OCI-LY7 (cell line): ENCODE results near the gene PTPN9. TPM values are rescaled to one million over a fixed set of nuclear protein-coding genes. Genes with fewer than 3 reads are reported as not detected.

Source experiments
- BruUV-seq: library from RNA; stranded (reverse); fragments of 400-500 nt; replicated peaks from 2 replicates; lab custom pipeline; 2021; lab: Mats Ljungman, UMichigan
- CTCF ChIA-PET: fragments of 300-600 bp; sonication (Branson Sonifier 250); formaldehyde crosslinking; loops from one replicate; lab custom pipeline; 2022; ENCODE audit warnings: antibody characterized with exemption; ENCODE audit not compliant: unreplicated experiment; lab: Charles Lee
- POLR2A ChIA-PET: fragments of 300-600 bp; sonication (Branson Sonifier 250); formaldehyde crosslinking; loops from one replicate; lab custom pipeline; 2022; ENCODE audit warnings: antibody characterized with exemption; lab: Charles Lee
- DNase-seq: peaks from one replicate; pipeline ENCODE4 v3.0.0-alpha.2; 2015; ENCODE audit warnings: low spot score
- H2AFZ ChIP-seq: fragments of 200-600 bp; sonication (generic), shearing (Covaris generic); 2 replicates; pipeline ENCODE4 v1.6.1; 2014; ENCODE audit warnings: mild to moderate bottlenecking, antibody characterized with exemption, low read length, moderate library complexity
- H3K27ac ChIP-seq: fragments of 200-600 bp; sonication (generic); 2 replicates; pipeline ENCODE4 v1.5.1; 2014; ENCODE audit warnings: mixed run types, low read depth, mild to moderate bottlenecking, moderate library complexity, low read length, inconsistent platforms; ENCODE audit not compliant: poor library complexity, severe bottlenecking
- H3K36me3 ChIP-seq: fragments of 200-600 bp; sonication (generic); 2 replicates; pipeline ENCODE4 v1.6.1; 2014; ENCODE audit warnings: mild to moderate bottlenecking, antibody characterized with exemption, low read length, moderate library complexity, mixed read lengths; ENCODE audit not compliant: insufficient read depth
- H3K4me1 ChIP-seq: fragments of 200-600 bp; sonication (generic); 2 replicates; pipeline ENCODE4 v1.5.1; 2014; ENCODE audit warnings: mild to moderate bottlenecking, low read length; ENCODE audit not compliant: insufficient read depth, poor library complexity, severe bottlenecking
- H3K4me2 ChIP-seq: fragments of 200-600 bp; sonication (generic); 2 replicates; pipeline ENCODE4 v1.6.1; 2014; ENCODE audit warnings: mild to moderate bottlenecking, low read length
- H3K4me3 ChIP-seq: fragments of 200-600 bp; sonication (generic); 2 replicates; pipeline ENCODE4 v1.5.1; 2014; ENCODE audit warnings: mild to moderate bottlenecking, low read depth, low read length; ENCODE audit not compliant: poor library complexity, severe bottlenecking
- H3K79me2 ChIP-seq: fragments of 200-600 bp; sonication (generic); 2 replicates; pipeline ENCODE4 v1.6.1; 2016; ENCODE audit warnings: low read depth, mild to moderate bottlenecking, low read length, moderate library complexity, mixed read lengths; ENCODE audit not compliant: insufficient read depth
- H3K9me2 ChIP-seq: fragments of 200-600 bp; sonication (generic); 2 replicates; pipeline ENCODE4 v1.6.1; 2016; ENCODE audit warnings: mild to moderate bottlenecking, low read length, mixed read lengths; ENCODE audit not compliant: insufficient read depth
- H3K9me3 ChIP-seq: fragments of 200-600 bp; sonication (generic); 2 replicates; pipeline ENCODE4 v1.6.1; 2014; ENCODE audit warnings: mild to moderate bottlenecking, mixed run types, low read length, mixed read lengths
- H4K20me1 ChIP-seq: fragments of 200-600 bp; sonication (generic); 2 replicates; pipeline ENCODE4 v1.6.1; 2014; ENCODE audit warnings: mild to moderate bottlenecking, antibody characterized with exemption, low read length, moderate library complexity, mixed read lengths; ENCODE audit not compliant: insufficient read depth
- EZH2phosphoT487 ChIP-seq: fragments of 200-600 bp; sonication (generic); IDR thresholded peaks from 2 replicates; pipeline ENCODE4 v1.6.1; 2018; ENCODE audit warnings: low read depth, borderline replicate concordance, mild to moderate bottlenecking, mixed run types, antibody characterized with exemption, low read length, moderate library complexity, mixed read lengths
- intact Hi-C: fragments of 100-400 bp; cut with micrococcal nuclease; formaldehyde crosslinking; loops from one replicate; pipeline ENCODE4 v1.10.0; 2022; ENCODE audit not compliant: unreplicated experiment
- total RNA-seq, 2 experiments: library from RNA; depleted of rRNA in 1 of 2; stranded (reverse); fragments of >200 nt in 1 of 2; shearing (Covaris generic) in 1 of 2; gene quantifications; 2 replicates each; pipeline ENCODE4 v1.2.3, GENCODE V29; 2014 to 2022
- TF ChIP-seq, protein P1 (sequence below): fragments of 200-600 bp; sonication (generic); conservative IDR thresholded peaks from 2 replicates; pipeline ENCODE4 v1.5.1; 2014; ENCODE audit warnings: mild to moderate bottlenecking, antibody characterized with exemption, low read length, moderate library complexity, mixed read lengths

Gene PTPN9
- total RNA-seq, 2 experiments from 2014 or later, result 16.5 to 38.5 TPM

DNA sequence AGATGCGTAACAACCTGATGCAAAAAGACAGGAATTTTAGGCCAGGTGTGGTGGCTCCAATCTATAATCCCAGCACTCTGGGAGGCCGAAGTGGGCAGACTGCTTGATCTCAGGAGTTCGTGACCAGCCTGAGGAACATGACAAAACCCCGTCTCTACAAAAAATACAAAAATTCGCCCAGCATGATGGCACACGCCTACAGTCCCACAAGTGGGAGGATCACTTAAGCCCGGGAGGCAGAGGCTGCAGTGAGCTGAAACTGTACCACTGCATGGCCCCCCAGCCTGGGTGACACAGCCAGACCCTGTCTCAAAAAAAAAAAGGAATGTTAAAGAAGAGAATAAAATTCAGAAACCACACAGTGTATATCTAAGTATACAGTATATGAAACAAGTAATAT, 40.7 kb downstream of the PTPN9 start:
- Histone ChIP-seq H3K4me3 (no peak overlapping the region), H3K27ac (no peak overlapping the region), H3K36me3 (peaks cover 2% of the 10 kb centered on the region; the same call in 1 of the 2 replicates), H3K9me3 (no peaks in the 10 kb centered on the region), H3K9me2 (no peaks in the 10 kb centered on the region), H3K4me1 (no peaks in the 10 kb centered on the region), H4K20me1 (no peaks in the 10 kb centered on the region), H3K4me2 (no peak overlapping the region), H3K79me2 (no peaks in the 10 kb centered on the region), H2AFZ (no peak overlapping the region)
- intact Hi-C loops, result no loop called here
- DNase-seq, result no peak
- TF ChIP-seq EZH2phosphoT487, result no peak
- TF ChIP-seq, protein P1, sequence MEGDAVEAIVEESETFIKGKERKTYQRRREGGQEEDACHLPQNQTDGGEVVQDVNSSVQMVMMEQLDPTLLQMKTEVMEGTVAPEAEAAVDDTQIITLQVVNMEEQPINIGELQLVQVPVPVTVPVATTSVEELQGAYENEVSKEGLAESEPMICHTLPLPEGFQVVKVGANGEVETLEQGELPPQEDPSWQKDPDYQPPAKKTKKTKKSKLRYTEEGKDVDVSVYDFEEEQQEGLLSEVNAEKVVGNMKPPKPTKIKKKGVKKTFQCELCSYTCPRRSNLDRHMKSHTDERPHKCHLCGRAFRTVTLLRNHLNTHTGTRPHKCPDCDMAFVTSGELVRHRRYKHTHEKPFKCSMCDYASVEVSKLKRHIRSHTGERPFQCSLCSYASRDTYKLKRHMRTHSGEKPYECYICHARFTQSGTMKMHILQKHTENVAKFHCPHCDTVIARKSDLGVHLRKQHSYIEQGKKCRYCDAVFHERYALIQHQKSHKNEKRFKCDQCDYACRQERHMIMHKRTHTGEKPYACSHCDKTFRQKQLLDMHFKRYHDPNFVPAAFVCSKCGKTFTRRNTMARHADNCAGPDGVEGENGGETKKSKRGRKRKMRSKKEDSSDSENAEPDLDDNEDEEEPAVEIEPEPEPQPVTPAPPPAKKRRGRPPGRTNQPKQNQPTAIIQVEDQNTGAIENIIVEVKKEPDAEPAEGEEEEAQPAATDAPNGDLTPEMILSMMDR, result no peak
- no TSS peak for BruUV-seq
- POLR2A ChIA-PET, result no interaction called here
- CTCF ChIA-PET, result no interaction called here

GRCh38 chr15:75533945-75534344, 45.2 kb downstream of the PTPN9 start:
- TF ChIP-seq EZH2phosphoT487, result no peak
- TF ChIP-seq, protein P1, result no peak
- Histone ChIP-seq H3K4me3 (no peak overlapping the region), H3K4me2 (no peak overlapping the region), H3K36me3 (peaks cover 2% of the 10 kb centered on the region; the same call in 1 of the 2 replicates), H3K4me1 (no peaks in the 10 kb centered on the region), H3K27ac (no peak overlapping the region), H3K9me3 (no peaks in the 10 kb centered on the region), H3K79me2 (no peaks in the 10 kb centered on the region), H2AFZ (no peak overlapping the region), H4K20me1 (peaks cover 7% of the 10 kb centered on the region; the same call in 1 of the 2 replicates), H3K9me2 (no peaks in the 10 kb centered on the region)
- no TSS peak for BruUV-seq
- CTCF ChIA-PET, result no interaction called here
- DNase-seq, result no peak
- intact Hi-C loops, result no loop called here
- POLR2A ChIA-PET, result no interaction called here

- Histone ChIP-seq H3K36me3 (0 out of 2 replicates have a peak, but pooled peaks cover 1% of the 10 kb centered on the region), H3K27ac (no peak overlapping the region), H3K9me2 (no peaks in the 10 kb centered on the region), H3K79me2 (no peaks in the 10 kb centered on the region), H3K9me3 (no peaks in the 10 kb centered on the region), H3K4me2 (no peak overlapping the region), H2AFZ (no peak overlapping the region), H3K4me3 (no peak overlapping the region), H3K4me1 (no peaks in the 10 kb centered on the region), H4K20me1 (peaks cover 7% of the 10 kb centered on the region; the same call in 1 of the 2 replicates)
- POLR2A ChIA-PET, result interaction anchor here (0.7 to 1.0 kb wide), 3 partner anchors 9 to 136 kb away, joined by 3 to 4 read pairs (median 3); no protein-coding TSS in a partner anchor
- BruUV-seq, result no TSS peak
- intact Hi-C loops, result no loop called here
- TF ChIP-seq EZH2phosphoT487, result no peak
- TF ChIP-seq, protein P1, result peak; percentile 42; the same call in 1 of the 2 replicates
- peak; percentile 16 for DNase-seq
- CTCF ChIA-PET, result no interaction called here
Observed at GRCh38 chr15:75532413-75533250, 46.5 kb downstream of the PTPN9 start.
